Activated T-cell treated with anti-CD3 and anti-CD28 coated beads, Interleukin-2, amount 50 U/mL, for 24 hours (primary cell): Measurements from ENCODE around the gene ENC1.

Experiments
- DNase-seq: peaks from one replicate; pipeline ENCODE4 v3.0.0-alpha.2; 2020
- H3K27ac Mint-ChIP-seq: 2 replicates; pipeline ENCODE4 v1.8.0; 2020; ENCODE audit warnings: mild to moderate bottlenecking, mixed read lengths
- H3K27me3 Mint-ChIP-seq: 2 replicates; pipeline ENCODE4 v1.8.0; 2020; ENCODE audit warnings: mixed read lengths
- H3K36me3 Mint-ChIP-seq: 2 replicates; pipeline ENCODE4 v1.8.0; 2020; ENCODE audit warnings: low read depth, mixed read lengths
- H3K4me1 Mint-ChIP-seq: 2 replicates; pipeline ENCODE4 v1.8.0; 2020; ENCODE audit warnings: low read depth, mixed read lengths
- H3K4me3 Mint-ChIP-seq: 2 replicates; pipeline ENCODE4 v1.8.0; 2020; ENCODE audit warnings: mild to moderate bottlenecking, moderate library complexity, mixed read lengths
- H3K9me3 Mint-ChIP-seq: 2 replicates; pipeline ENCODE4 v1.8.0; 2020; ENCODE audit warnings: mixed read lengths

ENC1 gene

DNA sequence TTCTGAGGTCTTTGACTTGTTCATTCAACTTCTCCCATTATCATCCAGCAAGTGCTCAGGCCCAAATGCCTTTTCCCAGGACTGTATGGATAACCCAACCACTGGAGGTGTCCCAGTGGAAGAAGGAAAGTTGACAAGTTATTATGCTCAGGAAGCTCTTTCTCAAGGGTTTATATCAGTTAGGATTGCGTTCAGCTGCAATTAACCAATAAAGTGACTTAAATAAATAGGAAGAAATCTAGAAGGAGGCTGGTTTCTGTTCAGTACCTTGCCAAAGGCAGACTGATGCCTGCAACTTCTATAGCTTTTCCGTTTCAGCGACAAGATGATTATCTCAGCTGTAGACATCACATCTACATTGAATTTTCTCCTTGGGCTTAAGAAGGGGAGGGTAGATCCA lies 52.1 kb downstream of the ENC1 start:
- H3K27ac Mint-ChIP-seq: no peak overlapping the region
- no peaks in the 10 kb centered on the region for H3K9me3 Mint-ChIP-seq
- H3K36me3 Mint-ChIP-seq: no peaks in the 10 kb centered on the region
- no peak overlapping the region for H3K4me3 Mint-ChIP-seq
- H3K27me3 Mint-ChIP-seq: peaks cover 27% of the 10 kb centered on the region
- no peak for DNase-seq
- H3K4me1 Mint-ChIP-seq: peaks cover 7% of the 10 kb centered on the region

DNA sequence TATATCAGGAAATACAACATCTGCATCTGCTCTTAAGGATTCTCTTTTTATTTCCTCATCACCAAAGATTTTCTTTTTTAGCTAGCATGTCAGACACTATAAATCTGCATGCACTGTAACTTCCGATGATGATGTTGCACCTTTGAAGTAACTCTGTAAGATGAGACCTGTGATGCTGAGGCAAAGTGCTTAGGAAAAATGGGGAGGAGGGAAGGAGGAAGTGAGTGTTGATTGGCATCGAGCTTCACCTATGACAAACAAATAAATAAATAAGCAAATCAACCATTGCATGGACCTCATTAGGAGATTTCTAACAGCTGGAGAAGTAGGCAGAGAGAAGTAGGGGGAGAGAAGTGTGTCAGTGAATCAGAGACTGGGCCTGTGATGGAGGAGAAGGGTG lies 52.6 kb downstream of the ENC1 start:
- no peaks in the 10 kb centered on the region for H3K9me3 Mint-ChIP-seq
- H3K36me3 Mint-ChIP-seq: no peaks in the 10 kb centered on the region
- H3K27ac Mint-ChIP-seq: no peak overlapping the region
- peaks cover 25% of the 10 kb centered on the region for H3K27me3 Mint-ChIP-seq
- DNase-seq: no peak
- H3K4me1 Mint-ChIP-seq: peaks cover 7% of the 10 kb centered on the region
- no peak overlapping the region for H3K4me3 Mint-ChIP-seq

DNA sequence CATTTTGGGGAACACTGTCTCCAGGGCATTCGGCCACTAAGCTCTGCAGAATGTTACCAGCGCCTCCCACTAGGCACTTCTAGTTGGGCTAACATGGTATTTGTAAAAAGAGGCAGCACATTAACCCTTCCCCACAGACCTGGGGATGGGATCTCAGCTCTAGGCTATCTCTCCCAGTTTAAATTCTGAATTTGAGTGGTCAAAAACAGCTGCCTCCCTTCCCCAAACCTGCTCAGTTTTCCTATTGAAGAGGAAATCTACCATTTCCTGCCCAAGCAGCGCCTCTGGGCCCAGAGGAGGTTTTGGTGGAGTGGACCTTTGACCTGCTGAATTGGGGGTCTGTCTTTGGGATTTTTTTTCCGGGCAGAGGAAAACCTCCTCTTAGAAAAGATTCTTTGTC lies 53.2 kb downstream of the ENC1 start:
- no peak for DNase-seq
- H3K9me3 Mint-ChIP-seq: no peaks in the 10 kb centered on the region
- peaks cover 25% of the 10 kb centered on the region for H3K27me3 Mint-ChIP-seq
- H3K4me3 Mint-ChIP-seq: no peak overlapping the region
- H3K36me3 Mint-ChIP-seq: no peaks in the 10 kb centered on the region
- no peak overlapping the region for H3K27ac Mint-ChIP-seq
- H3K4me1 Mint-ChIP-seq: peaks cover 7% of the 10 kb centered on the region

DNA sequence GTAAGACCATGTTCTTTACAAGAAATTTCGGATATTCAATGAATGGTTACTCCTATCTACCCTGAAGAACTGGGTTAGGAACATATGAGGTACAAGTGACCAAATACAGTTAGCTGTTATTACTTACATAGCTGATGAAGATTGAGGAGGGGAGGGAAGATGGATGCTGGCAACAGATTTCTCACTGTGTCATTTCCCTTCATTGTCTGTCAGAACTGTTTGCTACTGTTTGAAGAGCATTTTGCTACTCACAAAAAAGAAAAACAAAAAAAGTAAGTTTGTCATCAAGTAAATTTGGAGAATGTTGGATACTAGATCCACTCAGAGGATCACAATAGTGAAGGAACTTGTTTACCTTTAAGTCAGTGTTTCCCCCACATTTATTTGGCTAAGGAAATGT lies 53.7 kb downstream of the ENC1 start:
- no peak overlapping the region for H3K4me3 Mint-ChIP-seq
- DNase-seq: no peak
- no peaks in the 10 kb centered on the region for H3K9me3 Mint-ChIP-seq
- peaks cover 8% of the 10 kb centered on the region for H3K4me1 Mint-ChIP-seq
- no peak overlapping the region for H3K27ac Mint-ChIP-seq
- peaks cover 23% of the 10 kb centered on the region for H3K27me3 Mint-ChIP-seq
- H3K36me3 Mint-ChIP-seq: no peaks in the 10 kb centered on the region

DNA sequence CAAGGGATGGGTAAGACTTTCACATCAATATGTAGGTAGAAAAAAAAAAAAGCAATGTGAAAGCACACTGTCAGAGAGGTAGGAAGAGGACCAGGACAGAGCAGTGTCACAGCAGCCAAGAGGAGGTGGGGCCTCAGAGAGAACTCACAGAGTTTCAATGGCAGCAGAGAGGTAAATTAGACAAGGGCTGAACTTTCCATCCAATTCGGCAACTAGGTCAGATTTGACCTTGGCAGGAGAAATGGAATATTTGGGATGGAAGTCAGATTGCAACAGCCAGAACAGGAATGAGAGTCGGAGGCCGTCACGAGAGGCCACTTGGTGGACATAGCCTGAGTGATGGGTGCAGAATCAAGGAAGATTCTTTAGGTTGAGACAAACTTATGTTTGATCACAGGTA lies 57.7 kb downstream of the ENC1 start:
- H3K4me1 Mint-ChIP-seq: peaks cover 28% of the 10 kb centered on the region
- no peaks in the 10 kb centered on the region for H3K36me3 Mint-ChIP-seq
- no peak overlapping the region for H3K4me3 Mint-ChIP-seq
- DNase-seq: no peak
- no peak overlapping the region for H3K27ac Mint-ChIP-seq
- H3K27me3 Mint-ChIP-seq: peaks cover 13% of the 10 kb centered on the region
- H3K9me3 Mint-ChIP-seq: no peaks in the 10 kb centered on the region

DNA sequence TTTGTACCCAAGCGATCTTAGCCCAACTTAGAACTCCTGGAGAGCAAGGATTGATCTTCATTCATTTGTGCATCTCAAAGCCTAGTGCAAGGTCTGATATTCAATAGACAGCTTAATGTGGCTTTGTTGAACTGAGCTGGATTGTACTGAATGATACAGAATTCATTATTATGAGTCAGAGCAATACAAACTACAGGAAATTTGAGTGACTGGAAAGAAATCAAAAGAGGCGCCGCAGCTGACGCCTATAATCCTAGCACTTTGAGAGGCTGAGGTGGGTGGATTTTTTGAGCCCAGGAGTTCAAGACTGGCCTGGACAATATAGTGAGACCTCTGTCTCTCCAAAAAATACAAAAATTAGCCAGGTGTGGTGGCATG lies 58.6 kb downstream of the ENC1 start:
- Mint-ChIP-seq H3K27me3 (peaks cover 13% of the 10 kb centered on the region), H3K36me3 (no peaks in the 10 kb centered on the region), H3K4me3 (no peak overlapping the region), H3K4me1 (peaks cover 33% of the 10 kb centered on the region), H3K9me3 (no peaks in the 10 kb centered on the region), H3K27ac (no peak overlapping the region)
- DNase-seq: no peak

DNA sequence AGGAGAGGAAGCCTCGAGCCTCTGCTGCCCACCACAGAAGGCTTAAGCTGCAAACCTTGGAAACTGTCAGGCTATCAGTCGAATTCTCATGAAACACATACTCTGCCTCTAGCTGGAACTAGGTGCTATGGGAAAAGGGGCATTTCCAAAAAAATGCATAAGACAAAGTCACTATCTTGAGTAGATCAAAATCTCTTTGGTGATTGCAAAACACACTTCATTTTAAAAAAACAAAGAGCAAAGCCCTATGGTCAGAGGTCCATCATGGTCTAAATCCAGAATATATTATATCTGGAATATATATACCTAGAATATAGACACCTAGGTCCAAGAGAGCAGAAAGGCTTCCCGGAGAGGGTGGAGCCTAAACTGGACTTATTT lies 59.8 kb downstream of the ENC1 start:
- H3K36me3 Mint-ChIP-seq: no peaks in the 10 kb centered on the region
- peaks cover 44% of the 10 kb centered on the region for H3K4me1 Mint-ChIP-seq
- H3K27ac Mint-ChIP-seq: no peak overlapping the region
- no peak for DNase-seq
- H3K27me3 Mint-ChIP-seq: peaks cover 9% of the 10 kb centered on the region
- no peaks in the 10 kb centered on the region for H3K9me3 Mint-ChIP-seq
- no peak overlapping the region for H3K4me3 Mint-ChIP-seq

DNA sequence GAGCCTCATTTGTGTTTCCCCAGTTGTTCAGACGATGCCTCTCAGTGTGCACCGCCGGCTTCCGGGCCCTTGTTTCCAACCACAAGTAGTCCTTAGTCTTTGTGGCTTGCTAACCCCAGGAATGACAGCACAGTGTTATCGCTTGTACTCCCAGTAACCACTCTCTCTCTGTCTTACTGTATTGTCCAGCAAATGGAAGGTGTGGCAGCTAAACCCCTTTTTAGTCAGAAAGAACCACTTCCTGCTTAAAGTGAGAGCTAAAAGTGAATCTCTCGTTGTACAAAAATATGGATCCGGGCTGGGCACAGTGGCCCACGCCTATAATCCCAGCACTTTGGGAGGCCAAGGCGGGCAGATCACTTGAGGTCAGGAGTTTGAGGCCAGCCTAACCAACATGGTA lies 61.3 kb downstream of the ENC1 start:
- H3K36me3 Mint-ChIP-seq: no peaks in the 10 kb centered on the region
- H3K27me3 Mint-ChIP-seq: peaks cover 6% of the 10 kb centered on the region
- H3K27ac Mint-ChIP-seq: peak overlapping the region; percentile 84
- peak; percentile 65 for DNase-seq
- H3K9me3 Mint-ChIP-seq: no peaks in the 10 kb centered on the region
- H3K4me3 Mint-ChIP-seq: peak overlapping the region; percentile 19
- H3K4me1 Mint-ChIP-seq: peaks cover 50% of the 10 kb centered on the region

DNA sequence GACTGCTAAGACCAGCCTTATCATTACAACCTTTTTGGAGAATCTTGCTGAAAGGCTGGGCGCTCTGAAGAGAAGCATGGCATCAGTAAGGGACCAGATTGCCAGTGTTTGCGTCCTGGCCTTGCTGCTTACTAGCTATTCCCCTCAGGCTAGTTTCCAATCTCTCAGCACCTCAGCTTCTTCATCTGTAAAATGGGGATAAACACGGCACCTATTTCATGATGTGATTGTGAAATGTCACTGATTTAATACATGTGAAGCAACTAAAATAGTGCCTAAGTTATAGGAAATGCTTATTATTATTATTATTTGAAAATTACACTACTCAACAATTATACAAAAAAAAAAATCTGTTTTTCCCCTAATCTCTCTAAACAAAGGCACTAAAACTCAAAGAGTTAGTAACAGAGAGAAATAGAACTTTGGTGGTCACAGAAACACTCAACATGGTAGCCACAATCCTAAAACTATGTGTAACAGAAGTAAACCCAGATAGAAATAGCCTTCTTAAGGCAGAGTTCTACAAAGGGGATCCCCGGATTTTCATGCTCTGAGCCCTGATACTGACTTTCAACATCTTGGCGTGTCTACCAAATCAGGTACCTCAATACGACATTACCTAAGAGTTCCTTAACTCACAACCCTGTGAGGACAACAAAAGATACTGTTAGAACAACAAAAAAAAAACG lies 62.0 kb downstream of the ENC1 start:
- peak overlapping the region; percentile 19 for H3K4me3 Mint-ChIP-seq
- DNase-seq: no peak
- no peaks in the 10 kb centered on the region for H3K36me3 Mint-ChIP-seq
- H3K4me1 Mint-ChIP-seq: peaks cover 50% of the 10 kb centered on the region
- H3K27me3 Mint-ChIP-seq: peaks cover 6% of the 10 kb centered on the region
- no peaks in the 10 kb centered on the region for H3K9me3 Mint-ChIP-seq
- H3K27ac Mint-ChIP-seq: peak overlapping the region; percentile 84
